GM19438 (cell line): ENCODE results near the gene TNS1.

Source experiments
- ATAC-seq: cut with Tn5 transposase; IDR thresholded peaks from one replicate; pipeline ENCODE4 v1.9.1; 2021; ENCODE audit warnings: low read depth; ENCODE audit not compliant: unreplicated experiment

TNS1 gene

GRCh38 chr2:217983276-217984233 lies 19.2 kb downstream of the TNS1 start:
- no peak for ATAC-seq

DNA sequence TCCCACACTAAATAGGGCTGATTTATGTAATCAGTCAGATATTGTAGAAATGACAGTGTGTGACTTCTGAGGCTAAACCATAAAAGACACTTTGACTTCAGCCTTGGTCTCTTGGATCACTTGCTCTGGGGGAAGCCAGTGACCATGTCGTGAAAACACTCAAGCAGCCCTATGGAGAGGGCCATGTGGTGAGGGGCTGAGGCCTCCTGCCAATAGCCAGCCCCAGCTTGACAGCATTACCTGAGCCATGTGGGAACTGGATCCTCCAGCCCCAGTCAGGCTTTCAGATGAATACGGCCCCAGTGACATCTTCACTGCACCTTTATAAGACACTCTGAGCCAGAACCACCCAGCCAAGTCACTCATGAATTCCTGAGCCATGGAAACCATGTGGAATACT lies 20.8 kb downstream of the TNS1 start:
- no peak for ATAC-seq

DNA sequence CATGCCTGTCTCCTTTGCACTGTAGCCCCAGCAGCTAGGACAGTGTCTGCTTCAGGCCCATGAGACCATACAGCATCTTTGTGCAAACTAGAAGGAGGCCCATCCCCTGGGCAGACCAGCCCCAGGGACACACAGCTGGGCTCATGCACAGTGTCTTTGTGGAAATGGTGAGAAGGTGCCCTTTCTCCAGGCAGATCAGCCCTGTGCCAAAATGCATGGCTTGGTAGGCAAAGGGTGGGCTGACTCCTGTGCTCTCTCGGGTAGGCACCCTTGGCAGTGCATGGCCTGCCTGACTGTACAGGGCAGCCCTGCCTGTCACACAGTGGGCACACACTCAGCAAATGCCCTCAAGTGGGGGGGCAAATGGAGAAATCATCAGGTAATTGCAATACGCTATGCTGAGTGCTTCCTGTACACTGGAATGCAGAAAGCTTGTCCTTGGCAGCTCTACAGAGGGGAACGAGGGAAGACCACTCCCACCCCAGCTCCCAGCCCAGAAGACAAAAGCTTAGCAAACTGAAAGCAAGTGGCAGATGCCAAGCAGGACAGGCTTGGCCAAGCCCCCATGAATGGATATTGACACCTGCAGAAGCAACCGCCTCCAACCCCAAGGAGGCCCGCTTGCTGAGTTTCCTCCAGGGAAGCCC lies 21.6 kb downstream of the TNS1 start:
- no peak for ATAC-seq

DNA sequence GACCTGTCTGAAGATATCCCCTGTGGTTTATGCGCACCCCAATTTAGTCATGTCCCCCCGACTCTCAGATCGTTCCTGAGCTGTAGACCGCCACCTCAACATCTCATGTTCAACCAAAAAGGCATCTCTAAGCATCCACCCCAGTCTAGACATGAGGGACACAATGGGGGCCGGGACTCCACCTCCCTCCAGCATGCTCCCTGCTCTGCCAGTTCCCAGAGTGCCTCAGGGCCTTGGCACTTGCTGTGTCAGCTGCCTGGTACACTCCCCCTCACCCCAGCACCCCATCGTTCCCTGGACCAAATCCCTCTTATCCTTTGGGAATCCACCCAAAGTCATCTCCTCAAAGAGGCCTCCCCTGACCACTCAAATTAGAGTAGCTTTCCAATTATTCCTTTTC lies 22.2 kb downstream of the TNS1 start:
- no peak for ATAC-seq

DNA sequence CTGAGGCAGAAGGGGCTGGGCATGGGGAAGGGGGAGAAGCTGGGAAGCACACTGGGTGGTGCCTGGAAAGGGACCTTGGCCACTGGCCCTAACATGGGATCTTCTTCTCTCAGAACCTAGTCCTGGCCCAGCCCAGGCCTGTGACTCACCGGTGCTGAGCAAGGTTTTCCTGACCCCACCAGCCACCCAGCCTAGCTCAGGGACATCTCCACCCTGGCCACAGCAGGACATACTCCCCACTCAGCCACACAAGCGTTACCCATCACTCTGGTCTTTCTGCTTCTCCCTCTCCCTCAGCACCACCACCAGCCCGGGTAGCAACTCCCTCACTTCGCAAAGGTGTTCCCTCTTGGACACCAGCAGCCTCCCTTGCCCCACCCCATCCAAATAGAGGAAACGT lies 22.8 kb downstream of the TNS1 start:
- ATAC-seq: no peak

DNA sequence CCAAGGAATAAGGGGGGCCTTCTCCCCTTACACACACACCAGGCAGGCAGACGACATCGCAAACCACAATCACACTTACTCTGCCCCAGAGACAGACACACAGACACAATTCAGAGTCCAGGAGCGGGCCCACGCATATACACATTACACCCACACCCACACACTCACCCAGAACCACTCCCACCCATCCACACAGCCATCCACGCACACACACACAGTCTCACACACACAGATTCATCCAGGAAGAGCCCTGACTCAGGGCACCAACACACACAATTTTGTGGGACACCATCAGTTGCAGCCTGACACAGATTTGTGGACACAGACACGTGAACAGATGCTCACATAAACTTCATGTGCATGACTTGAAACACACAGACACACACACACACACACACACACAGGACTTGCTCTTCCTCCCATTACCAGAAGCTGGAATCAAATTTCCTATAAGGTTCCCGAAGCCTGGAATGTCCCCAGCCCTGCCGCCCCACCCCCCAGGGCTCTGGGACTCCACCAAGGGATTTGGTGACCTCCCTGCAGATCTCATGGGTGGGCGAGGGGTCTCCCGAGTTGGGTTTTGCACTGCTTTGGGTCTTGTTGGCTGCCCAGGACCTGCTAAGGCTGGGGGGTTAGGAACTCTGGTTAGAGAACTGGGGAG lies 23.5 kb downstream of the TNS1 start:
- no peak for ATAC-seq

- ATAC-seq: no peak
Observed at GRCh38 chr2:217978536-217979150, 24.2 kb downstream of the TNS1 start.

DNA sequence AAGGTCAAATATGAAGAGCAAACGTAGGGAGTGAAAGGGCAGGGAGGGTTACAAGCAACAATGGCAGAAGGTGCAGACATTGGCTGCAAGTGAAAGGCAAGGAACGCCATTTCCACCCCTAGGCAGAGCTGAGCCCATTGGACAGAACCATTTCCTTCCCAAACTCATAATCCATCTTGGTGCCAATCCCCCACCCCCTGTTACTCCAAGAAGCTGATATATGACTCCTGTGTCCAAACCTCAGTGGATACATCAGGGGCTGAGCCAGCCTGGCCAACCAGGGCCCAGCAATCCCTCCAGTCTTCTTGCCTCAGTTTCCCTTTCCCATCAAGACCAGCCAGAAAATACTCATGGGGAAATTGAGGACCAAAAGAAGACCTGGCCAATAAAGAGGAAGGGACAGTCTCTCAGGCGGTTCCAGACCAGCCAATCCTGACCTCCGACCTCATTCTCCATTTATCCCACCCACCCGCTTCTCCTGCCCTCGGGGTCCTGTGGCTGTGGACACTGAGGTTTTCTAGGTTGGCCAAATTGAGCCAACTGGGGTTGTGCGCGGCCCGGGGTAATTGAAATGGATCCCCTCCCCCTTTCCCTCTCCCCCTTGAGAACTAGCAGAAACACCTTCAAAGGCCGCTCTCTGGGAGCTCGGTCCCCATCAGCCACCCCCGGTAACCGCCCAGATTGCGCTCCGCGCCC lies 24.8 kb downstream of the TNS1 start:
- no peak for ATAC-seq

- no peak for ATAC-seq
Observed at GRCh38 chr2:217976301-217976700, 26.5 kb downstream of the TNS1 start.

DNA sequence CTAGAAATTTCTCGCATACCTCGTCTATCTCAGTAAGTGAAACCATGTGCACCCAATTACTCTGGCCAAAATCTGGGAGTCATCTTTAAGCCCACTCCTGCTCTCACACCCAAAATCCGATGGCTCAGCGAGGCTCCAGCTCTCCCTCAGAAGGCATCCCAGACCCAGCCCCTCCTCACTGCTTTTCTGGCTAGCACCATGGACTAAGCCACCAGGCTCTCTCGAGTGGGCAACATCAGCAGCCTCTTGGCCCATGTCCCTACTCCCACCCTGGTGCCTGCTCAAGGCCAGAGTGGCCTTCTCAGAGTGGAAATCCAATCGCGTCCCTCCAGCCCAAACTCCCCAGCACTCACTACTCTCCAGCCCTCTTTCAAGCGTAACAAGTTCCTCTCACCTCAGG lies 27.2 kb downstream of the TNS1 start:
- ATAC-seq: no peak

- ATAC-seq: no peak
Observed at GRCh38 chr2:217974389-217975005, 28.3 kb downstream of the TNS1 start.

GRCh38 chr2:217973008-217973787 lies 29.6 kb downstream of the TNS1 start:
- no peak for ATAC-seq

DNA sequence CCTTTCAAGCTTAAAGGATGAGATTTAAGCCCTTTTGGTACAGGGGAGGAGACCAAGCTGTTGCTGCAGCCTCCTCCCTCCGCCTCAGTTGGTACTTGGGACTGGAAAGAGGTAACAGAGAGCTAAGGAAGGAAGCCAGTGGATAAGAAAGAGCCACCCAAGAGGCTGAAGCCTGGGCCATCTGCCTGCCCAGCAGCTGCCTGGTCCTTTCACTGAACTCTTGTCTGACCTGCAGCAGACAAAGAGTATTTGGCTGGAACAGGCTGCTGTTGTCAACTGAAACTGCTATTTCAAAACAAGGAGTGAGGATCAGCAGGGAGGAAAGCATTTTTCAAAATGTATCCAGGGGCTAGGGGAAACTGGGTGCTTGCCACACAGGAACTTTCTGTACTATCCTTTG lies 30.3 kb downstream of the TNS1 start:
- ATAC-seq: no peak

- no peak for ATAC-seq
Observed at GRCh38 chr2:217972037-217972436, 30.8 kb downstream of the TNS1 start.

DNA sequence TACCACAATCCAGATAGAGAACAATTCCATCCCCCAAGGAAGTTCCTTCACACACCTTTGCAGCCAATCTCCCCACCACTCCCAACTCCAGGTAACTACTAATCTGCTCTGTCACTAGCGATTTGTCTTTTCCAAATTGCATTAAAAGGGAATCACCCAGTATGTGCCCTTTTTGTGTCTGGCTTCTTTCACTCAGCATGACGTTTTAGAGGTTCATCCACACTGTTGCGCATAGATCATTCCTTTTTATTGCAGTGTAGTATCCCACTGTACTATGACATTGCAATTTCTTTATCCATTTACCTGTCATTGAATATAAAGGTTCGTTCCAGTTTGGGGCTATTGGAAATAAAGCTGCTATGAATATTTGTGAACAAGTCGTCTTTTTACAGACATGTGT lies 31.6 kb downstream of the TNS1 start:
- no peak for ATAC-seq

GRCh38 chr2:217970206-217970605 lies 32.6 kb downstream of the TNS1 start:
- no peak for ATAC-seq

DNA sequence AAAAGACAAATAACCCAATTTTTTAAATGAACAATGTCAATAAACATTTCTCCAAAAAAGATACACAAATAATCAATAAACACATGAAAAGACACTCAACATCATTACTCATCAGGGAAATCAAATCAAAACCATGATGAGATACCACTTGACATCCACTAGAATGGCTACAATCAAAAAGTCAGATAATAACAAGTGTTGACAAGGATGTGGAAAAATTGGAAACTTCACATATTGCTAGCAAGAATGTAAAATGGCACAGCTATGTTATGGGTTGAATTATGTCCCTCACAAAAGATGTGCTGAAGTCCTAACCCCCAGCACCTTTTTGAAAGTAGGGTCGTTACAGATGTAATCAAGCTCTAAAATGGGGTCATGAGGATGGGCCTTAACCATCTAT lies 33.2 kb downstream of the TNS1 start:
- ATAC-seq: no peak

DNA sequence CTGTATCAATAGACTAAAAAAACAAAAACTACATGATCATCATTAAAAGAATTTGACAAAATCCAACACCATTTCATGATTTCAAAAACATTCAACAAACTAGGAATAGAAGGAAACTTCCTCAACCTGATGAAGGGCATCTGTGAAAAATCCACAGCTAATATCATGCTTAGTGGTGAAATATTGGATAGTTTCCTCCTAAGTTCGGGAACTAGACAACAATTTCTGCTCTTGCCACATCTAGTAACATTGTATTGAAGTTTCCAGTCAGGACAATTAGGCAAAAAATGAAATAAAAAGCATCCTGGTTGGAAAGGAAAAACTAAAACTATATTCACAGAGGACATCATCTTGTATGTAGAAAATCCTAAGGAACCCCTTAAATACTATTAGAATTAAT lies 34.8 kb downstream of the TNS1 start:
- ATAC-seq: no peak

DNA sequence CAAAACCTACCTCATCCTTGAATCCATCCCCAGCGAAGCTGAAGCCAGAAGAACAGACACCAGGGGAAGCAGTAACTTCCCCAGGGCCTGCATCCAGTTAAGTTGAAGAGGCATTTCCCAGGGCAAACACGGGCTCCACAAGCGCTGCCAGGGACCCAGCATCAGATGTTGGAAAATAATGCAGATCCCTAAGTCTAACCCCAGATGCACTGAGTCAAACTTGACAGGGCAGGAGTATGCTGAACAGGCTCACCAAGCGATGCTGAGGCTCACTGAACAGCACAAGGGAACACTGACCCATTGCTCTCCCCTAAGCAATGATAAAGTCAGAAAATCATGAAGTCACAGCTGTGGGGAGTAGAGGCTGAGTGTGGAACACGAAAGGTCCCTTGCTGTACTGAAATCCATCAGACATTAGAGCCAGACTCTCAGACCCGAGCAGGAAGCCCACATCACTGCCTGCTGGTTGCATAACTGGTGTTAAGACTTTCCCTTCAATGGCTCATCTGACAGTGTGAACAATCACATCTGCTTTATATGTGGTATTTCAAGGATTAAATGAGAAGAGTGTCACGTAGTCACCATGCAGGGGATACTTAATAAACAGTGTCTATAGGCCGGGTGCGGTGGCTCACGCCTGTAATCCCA lies 36.2 kb downstream of the TNS1 start:
- no peak for ATAC-seq
